GM08714 (cell line): ENCODE results near the gene ANKS1B.
"Not testable (repeated sequence)": the region's sequence is repeated elsewhere in the genome, so short reads cannot be mapped to it uniquely, and the experiment has no call there.

ENCODE experiments used
- H3K4me3 ChIP-seq: fragments of 200-500 bp; sonication (Bioruptor generic); 2 replicates; pipeline ENCODE4 v1.5.1; 2014; ENCODE audit warnings: mild to moderate bottlenecking, low read length, inconsistent platforms
- ZNF274 ChIP-seq: IDR thresholded peaks from 2 replicates; pipeline ENCODE4 v1.6.1; 2012; ENCODE audit warnings: mild to moderate bottlenecking, low read depth, low read length

ANKS1B gene

GRCh38 chr12:99870085-99870484 lies 114.7 kb downstream of the ANKS1B start:
- TF ChIP-seq ZNF274 = no peak
- H3K4me3 ChIP-seq = no peak overlapping the region

DNA sequence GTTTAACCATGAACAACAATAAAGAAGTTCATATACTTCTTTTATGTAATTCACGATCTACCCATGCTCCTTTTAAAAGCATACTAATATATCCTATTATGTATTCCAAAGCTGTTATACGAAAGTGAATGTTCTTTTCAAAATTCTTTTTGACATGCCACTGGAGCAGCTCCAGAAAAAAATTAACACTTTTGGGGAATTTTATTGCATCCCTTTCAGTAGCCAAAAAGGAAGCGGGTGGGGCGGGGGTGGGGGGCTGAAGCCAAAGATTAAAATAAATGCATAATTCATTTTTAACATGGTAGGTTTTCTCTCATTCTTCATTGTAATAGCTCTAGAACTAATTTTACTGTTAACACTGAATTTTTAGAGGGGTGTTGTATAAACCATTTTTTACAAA lies 123.0 kb downstream of the ANKS1B start:
- no peak for TF ChIP-seq ZNF274
- no peak overlapping the region for H3K4me3 ChIP-seq

- H3K4me3 ChIP-seq = no peak overlapping the region
- TF ChIP-seq ZNF274 = no peak
Observed at GRCh38 chr12:99859126-99859525, 125.6 kb downstream of the ANKS1B start.

GRCh38 chr12:99852666-99853065 lies 132.1 kb downstream of the ANKS1B start:
- no peak overlapping the region for H3K4me3 ChIP-seq
- no peak for TF ChIP-seq ZNF274

- H3K4me3 ChIP-seq = no peak overlapping the region
- no peak for TF ChIP-seq ZNF274
Observed at GRCh38 chr12:99847936-99848335, 136.8 kb downstream of the ANKS1B start.

GRCh38 chr12:99834710-99835109 lies 150.0 kb downstream of the ANKS1B start:
- no peak for TF ChIP-seq ZNF274
- H3K4me3 ChIP-seq = no peak overlapping the region

DNA sequence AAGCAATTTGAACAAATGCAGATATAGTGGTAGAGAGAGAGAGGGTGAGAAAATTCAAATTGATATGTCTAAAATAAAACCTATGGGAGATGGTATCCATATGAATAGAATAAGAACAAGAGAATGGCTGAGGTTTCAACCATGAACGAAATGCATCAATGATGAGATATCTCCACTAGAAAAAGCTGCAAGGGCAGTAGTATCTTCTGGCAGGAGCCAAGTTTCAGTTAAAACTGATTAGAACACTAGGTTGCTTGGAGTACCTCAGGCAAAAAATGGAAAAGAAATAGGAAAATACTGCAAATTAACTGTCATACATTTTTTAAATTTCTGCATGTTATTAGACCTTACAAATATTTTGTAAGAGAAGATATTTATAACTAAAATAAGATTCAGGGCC lies 151.3 kb downstream of the ANKS1B start:
- H3K4me3 ChIP-seq = no peak overlapping the region
- TF ChIP-seq ZNF274 = no peak

DNA sequence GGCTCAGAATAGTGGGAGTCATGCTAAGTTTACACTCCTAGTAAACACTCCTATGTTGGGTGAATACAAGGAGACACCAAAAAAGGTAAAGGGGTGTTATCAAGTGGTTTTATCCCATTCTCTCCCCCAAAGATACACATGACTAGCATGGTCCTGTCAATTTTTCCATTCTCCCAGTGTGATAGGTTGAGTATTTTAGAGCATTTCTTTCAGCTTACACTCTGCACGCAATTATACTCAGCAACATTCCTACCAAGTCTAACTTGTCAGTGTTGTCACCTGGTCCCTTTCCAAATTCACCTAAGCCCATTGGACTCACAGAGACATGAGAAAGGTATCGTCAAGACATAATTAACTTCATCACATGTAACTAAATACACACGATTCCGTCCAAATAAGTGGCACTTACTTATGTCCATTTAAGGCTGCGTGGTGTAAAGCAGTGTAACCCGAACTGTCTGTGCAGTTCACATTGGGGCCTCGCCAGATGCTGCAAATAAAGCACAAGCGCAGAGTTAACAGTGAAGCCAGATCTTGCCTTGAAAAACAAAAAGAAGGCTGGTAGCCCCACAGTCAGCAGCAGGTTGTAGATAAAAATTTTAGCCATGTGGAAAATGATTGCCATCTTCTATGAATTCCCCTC lies 159.7 kb downstream of the ANKS1B start:
- TF ChIP-seq ZNF274 = no peak
- no peak overlapping the region for H3K4me3 ChIP-seq

DNA sequence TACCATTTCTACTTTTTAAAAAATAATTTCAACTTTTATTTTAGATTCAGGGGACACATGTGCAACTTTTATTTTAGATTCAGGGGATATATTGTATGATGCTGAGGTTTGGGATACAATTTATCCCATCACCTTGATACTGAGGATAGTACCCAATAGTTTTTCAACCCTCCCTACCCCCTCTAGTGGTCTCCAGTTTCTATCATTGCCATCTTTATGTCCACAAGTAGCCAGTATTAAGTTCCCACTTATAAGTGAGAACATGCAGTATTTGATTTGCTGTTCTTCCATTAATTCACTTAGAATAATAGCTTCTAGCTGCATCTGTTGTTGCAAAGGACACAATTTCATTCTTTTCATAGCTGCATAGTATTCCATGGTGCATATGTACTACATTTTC lies 162.5 kb downstream of the ANKS1B start:
- no peak overlapping the region for H3K4me3 ChIP-seq
- no peak for TF ChIP-seq ZNF274

DNA sequence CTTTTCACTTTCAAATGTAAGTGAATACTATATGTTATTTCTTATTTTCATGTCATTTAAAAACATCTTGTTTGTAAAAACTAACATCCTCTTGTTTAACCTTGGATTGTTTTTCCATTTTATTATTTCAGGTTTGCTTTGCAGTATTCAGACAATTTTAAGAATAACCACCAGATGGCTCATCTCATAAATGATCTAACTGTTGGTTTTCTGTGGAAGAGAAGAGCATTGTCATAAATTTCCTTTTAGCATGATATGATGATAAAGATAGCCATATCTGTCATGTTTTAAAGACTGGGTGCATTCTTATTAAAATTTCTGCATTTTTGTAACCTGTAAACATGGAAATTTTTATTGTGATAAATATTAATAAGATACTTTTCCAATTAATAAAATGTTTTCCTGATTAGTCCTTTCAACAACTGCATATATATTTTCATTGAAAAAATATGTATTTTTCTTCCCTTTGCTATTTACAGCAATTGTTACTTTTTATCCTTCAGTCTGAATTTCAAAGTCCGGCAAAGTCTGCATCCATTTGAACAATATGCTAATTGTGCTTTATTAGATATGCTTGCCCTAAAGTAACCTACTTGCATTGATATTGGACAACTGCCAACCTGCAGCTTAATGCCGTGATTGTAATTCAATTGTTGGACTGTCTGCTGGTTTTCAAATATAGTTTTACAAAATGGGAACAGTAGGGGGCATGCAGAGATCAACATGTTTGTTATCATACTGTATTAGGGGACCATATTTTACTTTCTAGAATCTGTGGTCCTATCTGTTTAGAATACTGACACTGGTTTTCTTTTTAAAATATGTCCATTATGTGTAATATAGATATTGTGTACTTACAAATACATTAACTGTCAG lies 173.8 kb downstream of the ANKS1B start:
- no peak overlapping the region for H3K4me3 ChIP-seq
- no peak for TF ChIP-seq ZNF274

DNA sequence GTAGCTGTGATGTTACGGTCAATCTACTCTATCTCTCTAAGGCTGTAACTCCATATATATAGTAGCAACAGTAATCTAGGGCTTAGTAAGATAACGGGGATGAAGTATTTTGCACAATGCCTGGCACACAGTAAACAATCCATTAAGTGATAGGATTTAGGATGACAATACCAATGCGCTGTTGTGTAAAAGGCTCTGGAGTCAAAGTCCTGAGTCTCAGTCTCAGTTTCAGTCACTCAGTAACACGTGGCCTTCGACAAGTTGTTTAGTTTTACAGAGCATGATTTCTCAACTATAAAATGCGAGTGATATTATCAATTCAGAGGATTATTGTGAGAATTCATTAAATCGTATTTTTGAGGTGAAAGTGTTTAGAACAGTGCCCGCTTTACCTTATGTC lies 174.8 kb downstream of the ANKS1B start:
- no peak overlapping the region for H3K4me3 ChIP-seq
- TF ChIP-seq ZNF274 = no peak

- TF ChIP-seq ZNF274 = no peak
- no peak overlapping the region for H3K4me3 ChIP-seq
Observed at GRCh38 chr12:99806304-99806703, 178.4 kb downstream of the ANKS1B start.

GRCh38 chr12:99804715-99805114 lies 180.0 kb downstream of the ANKS1B start:
- TF ChIP-seq ZNF274 = no peak
- H3K4me3 ChIP-seq = no peak overlapping the region

DNA sequence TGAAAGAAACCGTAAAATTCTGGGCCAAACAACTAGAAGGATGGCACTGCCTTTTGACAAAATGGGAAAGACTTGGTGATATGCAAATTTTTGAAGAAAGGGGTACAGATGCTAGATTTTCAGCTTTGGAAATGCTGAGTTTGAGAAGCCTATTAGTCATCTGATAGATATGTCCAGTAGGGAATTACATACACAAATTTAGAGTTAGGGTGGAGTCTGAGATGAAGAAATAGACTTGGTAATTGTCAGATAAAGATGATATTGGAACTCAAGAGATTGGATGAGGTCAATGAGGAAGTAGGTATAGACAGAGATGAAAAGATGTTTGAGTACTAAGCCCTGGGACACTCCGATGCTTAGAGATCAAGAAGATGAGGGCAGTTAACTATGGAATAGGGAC lies 184.1 kb downstream of the ANKS1B start:
- no peak overlapping the region for H3K4me3 ChIP-seq
- no peak for TF ChIP-seq ZNF274

- not testable (repeated sequence) for H3K4me3 ChIP-seq
Observed at GRCh38 chr12:99797931-99798330, 186.8 kb downstream of the ANKS1B start.
